OCI-LY1 (cell line): ENCODE data around the gene TCERG1L.

Source experiments
- CTCF ChIP-seq: fragments of 200-600 bp; sonication (generic), shearing (Covaris generic); IDR thresholded peaks from 2 replicates; pipeline ENCODE4 v1.5.1; 2017; ENCODE audit warnings: mild to moderate bottlenecking, antibody characterized with exemption, low read length, moderate library complexity, mixed read lengths
- EZH2 ChIP-seq: fragments of 200-600 bp; sonication (generic), shearing (Covaris generic); IDR thresholded peaks from 2 replicates; pipeline ENCODE4 v1.8.0; 2017; ENCODE audit warnings: borderline replicate concordance, mixed run types, mild to moderate bottlenecking, antibody characterized with exemption, low read length, moderate library complexity, mixed read lengths

GRCh38 chr10:131222986-131223385 is 88.5 kb downstream of the TCERG1L start:
- TF ChIP-seq EZH2: no peak
- no peak for TF ChIP-seq CTCF
